GM23338 (cell line): ENCODE results near the gene SLC36A3. TPM values are rescaled to one million over a fixed set of nuclear protein-coding genes. Genes with fewer than 3 reads are reported as not detected.

ENCODE experiments used
- ATAC-seq: fragments of 200-7000 bp; cut with Tn5 transposase; 3 replicates; pipeline ENCODE4 v1.9.1; 2020
- DNase-seq: peaks from one replicate; pipeline ENCODE4 v3.0.0-alpha.2; 2015; ENCODE audit warnings: low spot score
- H2AFZ ChIP-seq: fragments of 200-600 bp; sonication (generic); 2 replicates; pipeline ENCODE4 v1.8.0; 2016; ENCODE audit warnings: antibody characterized with exemption, mild to moderate bottlenecking, moderate library complexity
- H3F3A ChIP-seq: fragments of 200-600 bp; sonication (generic); replicated peaks from 2 replicates; pipeline ENCODE4 v1.8.0; 2017; ENCODE audit warnings: antibody characterized with exemption, mixed run types, low read depth
- H3K27ac ChIP-seq: fragments of 200-600 bp; sonication (generic); 2 replicates; pipeline ENCODE4 v1.6.1; 2016; ENCODE audit warnings: low read depth
- H3K27me3 ChIP-seq: fragments of 200-600 bp; sonication (generic); 2 replicates; pipeline ENCODE4 v1.8.0; 2016; ENCODE audit warnings: mild to moderate bottlenecking, mixed run types, moderate library complexity; ENCODE audit not compliant: insufficient read depth
- H3K36me3 ChIP-seq: fragments of 200-600 bp; sonication (generic); 2 replicates; pipeline ENCODE4 v1.8.0; 2016; ENCODE audit warnings: mild to moderate bottlenecking; ENCODE audit not compliant: insufficient read depth
- H3K4me1 ChIP-seq: fragments of 200-600 bp; sonication (generic); 2 replicates; pipeline ENCODE4 v1.8.0; 2016; ENCODE audit warnings: mild to moderate bottlenecking, moderate library complexity; ENCODE audit not compliant: insufficient read depth
- H3K4me2 ChIP-seq: fragments of 200-600 bp; sonication (generic); 2 replicates; pipeline ENCODE4 v1.7.1; 2017; ENCODE audit warnings: mixed run types
- H3K4me3 ChIP-seq: fragments of 200-600 bp; sonication (generic); 2 replicates; pipeline ENCODE4 v1.6.1; 2016; ENCODE audit warnings: mixed run types
- H3K79me2 ChIP-seq: fragments of 200-600 bp; sonication (generic); replicated peaks from 2 replicates; pipeline ENCODE4 v1.8.0; 2017; ENCODE audit warnings: mild to moderate bottlenecking; ENCODE audit not compliant: insufficient read depth
- H3K9me2 ChIP-seq: fragments of 200-600 bp; sonication (generic); 2 replicates; pipeline ENCODE4 v1.8.0; 2017; ENCODE audit not compliant: insufficient read depth
- H4K20me1 ChIP-seq: fragments of 200-600 bp; sonication (generic); replicated peaks from 2 replicates; pipeline ENCODE4 v1.8.0; 2017; ENCODE audit warnings: mild to moderate bottlenecking; ENCODE audit not compliant: insufficient read depth
- H3K27ac Mint-ChIP-seq: 2 replicates; pipeline ENCODE4 v1.8.0; 2020; ENCODE audit warnings: inconsistent platforms, mild to moderate bottlenecking, moderate library complexity, mixed read lengths
- H3K27me3 Mint-ChIP-seq: 3 replicates; pipeline ENCODE4 v1.8.0; 2022; ENCODE audit warnings: low read depth, mild to moderate bottlenecking, moderate library complexity, mixed read lengths, inconsistent platforms; ENCODE audit not compliant: insufficient read depth, poor library complexity
- H3K36me3 Mint-ChIP-seq: 3 replicates; pipeline ENCODE4 v1.8.0; 2021; ENCODE audit warnings: low read depth, mild to moderate bottlenecking, inconsistent platforms, moderate library complexity, mixed read lengths
- H3K4me1 Mint-ChIP-seq: 3 replicates; pipeline ENCODE4 v1.8.0; 2020; ENCODE audit warnings: mild to moderate bottlenecking, inconsistent platforms, mixed read lengths
- H3K4me3 Mint-ChIP-seq: 3 replicates; pipeline ENCODE4 v1.8.0; 2021; ENCODE audit warnings: moderate library complexity, mild to moderate bottlenecking, inconsistent platforms, mixed read lengths
- H3K9me3 Mint-ChIP-seq: 3 replicates; pipeline ENCODE4 v1.8.0; 2020; ENCODE audit warnings: moderate library complexity, mild to moderate bottlenecking, inconsistent platforms, mixed read lengths
- CREB1 ChIP-seq: fragments of 250-450 bp; sonication (Bioruptor Pico); IDR thresholded peaks from 2 replicates; pipeline ENCODE4 v1.5.0; 2020; ENCODE audit warnings: low read depth, mild to moderate bottlenecking, moderate library complexity
- EZH2 ChIP-seq: fragments of 200-600 bp; sonication (generic); IDR thresholded peaks from one replicate; pipeline ENCODE4 v1.8.0; 2017; ENCODE audit warnings: antibody characterized with exemption, mild to moderate bottlenecking, low read depth; ENCODE audit not compliant: unreplicated experiment
- NANOG ChIP-seq: IDR thresholded peaks from 2 replicates; pipeline ENCODE4 v1.6.1; 2016; ENCODE audit warnings: antibody characterized with exemption, borderline replicate concordance
- POLR2AphosphoS5 ChIP-seq: IDR thresholded peaks from 2 replicates; pipeline ENCODE4 v1.6.1; 2016; ENCODE audit warnings: antibody characterized with exemption, low read depth
- REST ChIP-seq: IDR thresholded peaks from one replicate; pipeline ENCODE4 v1.6.1; 2018; ENCODE audit warnings: antibody characterized with exemption; ENCODE audit not compliant: unreplicated experiment
- ZNF114 ChIP-seq: fragments of 250-450 bp; sonication (Bioruptor Pico); IDR thresholded peaks from 2 replicates; pipeline ENCODE4 v1.5.0; 2020; ENCODE audit warnings: mild to moderate bottlenecking, moderate library complexity
- ZNF331 ChIP-seq: fragments of 250-450 bp; sonication (Bioruptor Pico); IDR thresholded peaks from 2 replicates; pipeline ENCODE4 v1.5.0; 2020; ENCODE audit warnings: low read depth, mild to moderate bottlenecking, moderate library complexity
- polyA plus RNA-seq: library from polyadenylated mRNA; unstranded; fragments of >200 nt; fragmentation: Nextera tagmentation; extraction: Ambion mirVana; gene quantifications from 2 replicates; pipeline ENCODE4 v1.2.1, GENCODE V29; 2016
- total RNA-seq: library from RNA; depleted of rRNA; stranded (reverse); fragments of >200 nt; shearing (Covaris generic); gene quantifications from 2 replicates; pipeline ENCODE4 v1.2.3, GENCODE V29; 2014
- TF ChIP-seq, protein P1 (sequence below): IDR thresholded peaks from 2 replicates; pipeline ENCODE4 v1.6.1; 2016; ENCODE audit warnings: antibody characterized with exemption
- TF ChIP-seq, protein P2 (sequence below), 2 experiments: fragments of 200-600 bp in 1 of 2; sonication (generic) in 1 of 2; conservative IDR thresholded peaks; 2 replicates each; pipeline versions ENCODE4 v1.5.1 to v1.6.1; 2016 to 2017; ENCODE audit warnings: antibody characterized with exemption in 2 of 2, low read depth in 2 of 2, mild to moderate bottlenecking in 2 of 2, moderate library complexity in 1 of 2

SLC36A3 gene
- total and polyA plus RNA-seq, 2 experiments from 2014 or later: not detected

DNA sequence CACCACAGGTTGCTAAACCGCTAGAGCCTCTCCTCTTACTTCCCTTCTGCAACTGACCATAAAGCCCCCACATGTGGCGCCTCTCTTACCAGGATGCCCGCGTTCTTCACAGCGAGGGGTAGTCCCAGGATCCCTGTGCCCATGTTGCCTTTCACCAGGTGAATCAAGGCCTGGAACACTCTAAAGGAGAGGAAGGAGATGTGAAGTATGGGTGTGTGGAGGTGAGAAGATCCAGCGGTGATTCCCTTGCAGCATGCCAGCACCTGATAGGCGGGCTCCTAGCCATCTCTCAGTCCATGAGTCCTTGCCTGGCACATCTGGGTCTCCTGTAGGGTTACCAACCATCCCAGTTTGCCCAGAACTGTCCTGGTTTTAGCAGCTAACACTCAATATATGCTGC is 40.5 kb upstream of the SLC36A3 start:
- no peaks in the 10 kb centered on the region for H3K36me3 Mint-ChIP-seq
- peaks cover 6% of the 10 kb centered on the region for H3K27me3 Mint-ChIP-seq
- TF ChIP-seq ZNF114 (CRISPR knock-in tag) (no peak), NANOG (no peak), POLR2AphosphoS5 (no peak)

GRCh38 chr5:151340004-151340403 is 36.4 kb upstream of the SLC36A3 start:
- Histone ChIP-seq H3K9me2 (0 out of 2 replicates have a peak, but pooled peaks cover 10% of the 10 kb centered on the region), H3F3A (no peaks in the 10 kb centered on the region), H2AFZ (no peak overlapping the region), H3K79me2 (no peaks in the 10 kb centered on the region), H3K36me3 (no peaks in the 10 kb centered on the region), H3K4me3 (no peak overlapping the region), H3K4me1 (no peaks in the 10 kb centered on the region), H3K4me2 (no peak overlapping the region), H3K27ac (no peak overlapping the region), H3K27me3 (no peaks in the 10 kb centered on the region), H4K20me1 (no peaks in the 10 kb centered on the region)
- Mint-ChIP-seq H3K27ac (no peak overlapping the region), H3K27me3 (peaks cover 4% of the 10 kb centered on the region), H3K4me1 (peaks cover 9% of the 10 kb centered on the region), H3K4me3 (no peak overlapping the region), H3K36me3 (no peaks in the 10 kb centered on the region), H3K9me3 (no peaks in the 10 kb centered on the region)
- DNase-seq (no peak), ATAC-seq (no peak)
- TF ChIP-seq REST: no peak
- TF ChIP-seq NANOG: no peak
- TF ChIP-seq, protein P1, sequence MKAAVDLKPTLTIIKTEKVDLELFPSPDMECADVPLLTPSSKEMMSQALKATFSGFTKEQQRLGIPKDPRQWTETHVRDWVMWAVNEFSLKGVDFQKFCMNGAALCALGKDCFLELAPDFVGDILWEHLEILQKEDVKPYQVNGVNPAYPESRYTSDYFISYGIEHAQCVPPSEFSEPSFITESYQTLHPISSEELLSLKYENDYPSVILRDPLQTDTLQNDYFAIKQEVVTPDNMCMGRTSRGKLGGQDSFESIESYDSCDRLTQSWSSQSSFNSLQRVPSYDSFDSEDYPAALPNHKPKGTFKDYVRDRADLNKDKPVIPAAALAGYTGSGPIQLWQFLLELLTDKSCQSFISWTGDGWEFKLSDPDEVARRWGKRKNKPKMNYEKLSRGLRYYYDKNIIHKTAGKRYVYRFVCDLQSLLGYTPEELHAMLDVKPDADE: no peak
- no peak for TF ChIP-seq EZH2
- TF ChIP-seq ZNF331 (CRISPR knock-in tag): no peak
- no peak for TF ChIP-seq POLR2AphosphoS5
- TF ChIP-seq CREB1 (CRISPR knock-in tag): no peak
- TF ChIP-seq, protein P2, sequence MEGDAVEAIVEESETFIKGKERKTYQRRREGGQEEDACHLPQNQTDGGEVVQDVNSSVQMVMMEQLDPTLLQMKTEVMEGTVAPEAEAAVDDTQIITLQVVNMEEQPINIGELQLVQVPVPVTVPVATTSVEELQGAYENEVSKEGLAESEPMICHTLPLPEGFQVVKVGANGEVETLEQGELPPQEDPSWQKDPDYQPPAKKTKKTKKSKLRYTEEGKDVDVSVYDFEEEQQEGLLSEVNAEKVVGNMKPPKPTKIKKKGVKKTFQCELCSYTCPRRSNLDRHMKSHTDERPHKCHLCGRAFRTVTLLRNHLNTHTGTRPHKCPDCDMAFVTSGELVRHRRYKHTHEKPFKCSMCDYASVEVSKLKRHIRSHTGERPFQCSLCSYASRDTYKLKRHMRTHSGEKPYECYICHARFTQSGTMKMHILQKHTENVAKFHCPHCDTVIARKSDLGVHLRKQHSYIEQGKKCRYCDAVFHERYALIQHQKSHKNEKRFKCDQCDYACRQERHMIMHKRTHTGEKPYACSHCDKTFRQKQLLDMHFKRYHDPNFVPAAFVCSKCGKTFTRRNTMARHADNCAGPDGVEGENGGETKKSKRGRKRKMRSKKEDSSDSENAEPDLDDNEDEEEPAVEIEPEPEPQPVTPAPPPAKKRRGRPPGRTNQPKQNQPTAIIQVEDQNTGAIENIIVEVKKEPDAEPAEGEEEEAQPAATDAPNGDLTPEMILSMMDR (conservative IDR thresholded peaks at IDR 0.05; ENCODE audit: low read depth in 2 of 2): no peak

More for the DNA sequence above, 40.5 kb upstream of the SLC36A3 start:
- no peak for ATAC-seq
- Histone ChIP-seq H2AFZ (no peak overlapping the region), H3K27ac (no peak overlapping the region), H3F3A (no peaks in the 10 kb centered on the region), H3K27me3 (no peaks in the 10 kb centered on the region), H3K79me2 (no peaks in the 10 kb centered on the region), H4K20me1 (no peaks in the 10 kb centered on the region), H3K4me1 (peaks cover 22% of the 10 kb centered on the region), H3K36me3 (no peaks in the 10 kb centered on the region), H3K4me3 (no peak overlapping the region), H3K4me2 (no peak overlapping the region), H3K9me2 (0 out of 2 replicates have a peak, but pooled peaks cover 4% of the 10 kb centered on the region)
- DNase-seq: no peak
- no peak overlapping the region for H3K27ac Mint-ChIP-seq
- H3K4me1 Mint-ChIP-seq: peaks cover 37% of the 10 kb centered on the region
- no peaks in the 10 kb centered on the region for H3K9me3 Mint-ChIP-seq
- H3K4me3 Mint-ChIP-seq: no peak overlapping the region
